ACC112 (cell line): Measurements from ENCODE around the gene FBXO11.
"Not testable (repeated sequence)": the region's sequence is repeated elsewhere in the genome, so short reads cannot be mapped to it uniquely, and the experiment has no call there.

Experiments
- H2AFZ ChIP-seq: fragments of 200-600 bp; sonication (generic); one replicate; pipeline ENCODE4 v1.6.0; 2017; ENCODE audit warnings: antibody characterized with exemption, low read length; ENCODE audit not compliant: unreplicated experiment
- H3K27ac ChIP-seq: fragments of 200-600 bp; sonication (generic); 2 replicates; pipeline ENCODE4 v1.5.1; 2014; ENCODE audit warnings: low read depth, mild to moderate bottlenecking, antibody characterized with exemption, low read length, moderate library complexity
- H3K27me3 ChIP-seq: fragments of 200-600 bp; sonication (generic); 2 replicates; pipeline ENCODE4 v1.6.1; 2014; ENCODE audit warnings: mild to moderate bottlenecking, antibody characterized with exemption, low read length, moderate library complexity, mixed read lengths; ENCODE audit not compliant: insufficient read depth
- H3K36me3 ChIP-seq: fragments of 200-600 bp; sonication (generic); 2 replicates; pipeline ENCODE4 v1.6.1; 2016; ENCODE audit warnings: mild to moderate bottlenecking, antibody characterized with exemption, low read length, moderate library complexity, mixed read lengths; ENCODE audit not compliant: insufficient read depth
- H3K4me1 ChIP-seq: fragments of 200-600 bp; sonication (generic); one replicate; pipeline ENCODE4 v1.6.1; 2016; ENCODE audit warnings: low read length, mixed read lengths; ENCODE audit not compliant: insufficient read depth, unreplicated experiment, control insufficient read depth
- H3K4me3 ChIP-seq: fragments of 200-600 bp; sonication (generic); 2 replicates; pipeline ENCODE4 v1.5.1; 2014; ENCODE audit warnings: mild to moderate bottlenecking, low read depth, low read length
- H3K79me2 ChIP-seq: fragments of 200-600 bp; sonication (generic); one replicate; pipeline ENCODE4 v1.6.0; 2016; ENCODE audit warnings: low read length; ENCODE audit not compliant: control insufficient read depth, unreplicated experiment, insufficient read depth

Gene FBXO11

GRCh38 chr2:47870641-47871540 lies 35.4 kb downstream of the FBXO11 start:
- Histone ChIP-seq H2AFZ (no peak overlapping the region), H3K36me3 (peaks cover 9% of the 10 kb centered on the region; the same call in 1 of the 2 replicates), H3K79me2 (peaks cover 88% of the 10 kb centered on the region), H3K4me1 (peaks cover 25% of the 10 kb centered on the region), H3K27ac (no peak overlapping the region), H3K27me3 (no peaks in the 10 kb centered on the region), H3K4me3 (no peak overlapping the region)

- Histone ChIP-seq H3K27ac (no peak overlapping the region), H3K4me1 (peaks cover 25% of the 10 kb centered on the region), H3K4me3 (no peak overlapping the region), H2AFZ (no peak overlapping the region), H3K79me2 (peaks cover 93% of the 10 kb centered on the region), H3K27me3 (no peaks in the 10 kb centered on the region), H3K36me3 (peaks cover 9% of the 10 kb centered on the region; the same call in 1 of the 2 replicates)
These were observed 36.3 kb downstream of the FBXO11 start for GRCh38 chr2:47869859-47870595.

GRCh38 chr2:47868611-47869352 lies 37.5 kb downstream of the FBXO11 start:
- no peak overlapping the region for H3K4me3 ChIP-seq
- H3K27me3 ChIP-seq = no peaks in the 10 kb centered on the region
- H3K79me2 ChIP-seq = peaks cover 95% of the 10 kb centered on the region
- H3K27ac ChIP-seq = no peak overlapping the region
- H3K36me3 ChIP-seq = peaks cover 9% of the 10 kb centered on the region; the same call in 1 of the 2 replicates
- H3K4me1 ChIP-seq = peaks cover 25% of the 10 kb centered on the region
- H2AFZ ChIP-seq = no peak overlapping the region

DNA sequence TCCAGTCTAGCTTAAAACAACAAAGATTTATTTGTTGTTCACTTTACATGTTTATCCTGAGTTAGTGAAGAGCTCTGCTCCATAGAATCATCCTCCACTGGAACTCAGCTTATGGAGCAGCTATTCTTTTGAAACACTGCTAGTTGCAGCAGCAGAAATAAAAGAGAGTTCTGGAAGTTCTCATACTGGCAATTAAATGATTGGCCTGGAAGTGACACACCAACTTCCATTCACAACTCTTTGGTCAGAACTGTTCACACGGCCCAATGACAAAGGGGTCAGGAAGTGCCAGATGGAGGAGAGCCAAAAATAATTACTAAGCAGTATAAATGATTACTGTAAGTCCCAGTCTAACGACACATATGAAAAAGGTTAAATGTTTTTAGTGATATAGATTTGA lies 39.1 kb downstream of the FBXO11 start:
- no peak overlapping the region for H3K4me3 ChIP-seq
- peak overlapping the region; percentile 76 for H3K27ac ChIP-seq
- H3K36me3 ChIP-seq = peaks cover 4% of the 10 kb centered on the region; the same call in 1 of the 2 replicates
- H2AFZ ChIP-seq = no peak overlapping the region
- H3K4me1 ChIP-seq = peaks cover 25% of the 10 kb centered on the region
- no peaks in the 10 kb centered on the region for H3K27me3 ChIP-seq
- H3K79me2 ChIP-seq = peaks cover 98% of the 10 kb centered on the region

- Histone ChIP-seq H3K36me3 (no peaks in the 10 kb centered on the region), H3K4me3 (no peak overlapping the region), H3K79me2 (peaks cover 94% of the 10 kb centered on the region), H3K27ac (no peak overlapping the region), H3K4me1 (peaks cover 19% of the 10 kb centered on the region), H3K27me3 (no peaks in the 10 kb centered on the region), H2AFZ (no peak overlapping the region)
These were observed 41.7 kb downstream of the FBXO11 start for GRCh38 chr2:47864566-47864965.

DNA sequence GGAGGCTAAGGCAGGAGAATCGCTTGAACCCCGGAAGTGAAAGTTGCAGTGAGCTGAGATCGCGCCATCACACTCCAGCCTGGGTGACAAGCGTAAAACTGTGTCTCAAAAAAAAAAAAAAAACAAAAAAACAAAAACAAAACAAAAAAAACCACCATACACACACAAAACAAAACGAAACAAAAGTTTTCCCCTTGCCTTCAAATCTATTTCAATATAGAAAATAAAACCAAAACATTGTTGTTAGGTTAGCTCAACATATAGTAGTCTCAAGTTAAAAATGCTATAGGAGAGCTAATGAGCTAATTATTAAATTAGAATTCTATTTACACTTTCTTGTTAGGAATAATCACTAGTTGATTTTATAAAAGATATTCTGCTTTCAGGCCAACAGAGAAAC lies 43.3 kb downstream of the FBXO11 start:
- Histone ChIP-seq H2AFZ (no peak overlapping the region), H3K36me3 (no peaks in the 10 kb centered on the region), H3K27me3 (no peaks in the 10 kb centered on the region), H3K79me2 (peaks cover 89% of the 10 kb centered on the region), H3K27ac (no peak overlapping the region), H3K4me1 (peaks cover 18% of the 10 kb centered on the region), H3K4me3 (no peak overlapping the region)

- not testable (repeated sequence) for H3K27ac ChIP-seq, H3K36me3 ChIP-seq
- H3K4me1 ChIP-seq = peaks cover 16% of the 10 kb centered on the region
These were observed 53.1 kb downstream of the FBXO11 start for GRCh38 chr2:47853067-47853777.

GRCh38 chr2:47850198-47850597 lies 56.1 kb downstream of the FBXO11 start:
- H3K36me3 ChIP-seq = no peaks in the 10 kb centered on the region; the same call in 1 of the 2 replicates
- no peaks in the 10 kb centered on the region for H3K27me3 ChIP-seq
- peaks cover 9% of the 10 kb centered on the region for H3K4me1 ChIP-seq
- no peak overlapping the region for H2AFZ ChIP-seq
- peaks cover 84% of the 10 kb centered on the region for H3K79me2 ChIP-seq
- H3K4me3 ChIP-seq = no peak overlapping the region
- no peak overlapping the region for H3K27ac ChIP-seq

More at GRCh38 chr2:47853067-47853777, 53.1 kb downstream of the FBXO11 start:
- not testable (repeated sequence) for H3K27me3 ChIP-seq, H2AFZ ChIP-seq, H3K4me3 ChIP-seq
- peaks cover 93% of the 10 kb centered on the region for H3K79me2 ChIP-seq

DNA sequence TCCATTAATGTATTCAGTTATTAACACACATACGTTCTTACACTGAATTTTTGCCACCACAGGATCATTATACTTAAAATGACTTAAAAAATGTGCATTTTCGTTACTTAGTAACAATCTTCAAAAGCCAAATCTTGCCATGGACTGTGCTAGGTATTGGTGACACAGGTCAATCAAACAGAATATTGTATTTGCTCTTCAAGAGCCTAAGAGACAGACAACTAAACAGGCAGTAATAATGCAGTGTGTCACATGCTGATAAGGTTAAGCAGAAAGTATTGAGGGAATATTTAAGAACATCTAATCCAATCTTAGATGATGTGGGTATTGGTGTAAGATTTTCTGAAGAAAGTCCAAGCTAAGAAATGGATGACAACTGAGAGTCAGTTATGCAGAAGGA lies 56.9 kb downstream of the FBXO11 start:
- Histone ChIP-seq H3K27me3 (no peaks in the 10 kb centered on the region), H3K27ac (no peak overlapping the region), H3K79me2 (peaks cover 82% of the 10 kb centered on the region), H3K36me3 (no peaks in the 10 kb centered on the region; the same call in 1 of the 2 replicates), H3K4me1 (peaks cover 9% of the 10 kb centered on the region), H2AFZ (no peak overlapping the region), H3K4me3 (no peak overlapping the region)

- no peaks in the 10 kb centered on the region for H3K4me1 ChIP-seq
- H3K4me3 ChIP-seq = no peak overlapping the region
- H3K27ac ChIP-seq = no peak overlapping the region
- H3K79me2 ChIP-seq = peaks cover 45% of the 10 kb centered on the region
- H3K27me3 ChIP-seq = no peaks in the 10 kb centered on the region
- H3K36me3 ChIP-seq = peaks cover 4% of the 10 kb centered on the region; the same call in 1 of the 2 replicates
- no peak overlapping the region for H2AFZ ChIP-seq
These were observed 62.1 kb downstream of the FBXO11 start for GRCh38 chr2:47844162-47844561.
